Mesothelial cell of epicardium (in vitro differentiated cells): Measurements from ENCODE around the gene GATAD2B. TPM values are rescaled to one million over a fixed set of nuclear protein-coding genes. Genes with fewer than 3 reads are reported as not detected.
"Not testable (repeated sequence)": the region's sequence is repeated elsewhere in the genome, so short reads cannot be mapped to it uniquely, and the experiment has no call there.

Source experiments
- DNase-seq, 2 experiments: peaks; one replicate each; pipeline ENCODE4 v3.0.0; 2021; ENCODE audit warnings: low spot score in 2 of 2; ENCODE audit not compliant: unreplicated experiment in 2 of 2
- H3K27ac Mint-ChIP-seq: 2 replicates; pipeline ENCODE4 v1.8.0; 2021; ENCODE audit warnings: mixed read lengths
- H3K27me3 Mint-ChIP-seq: 2 replicates; pipeline ENCODE4 v1.8.0; 2021; ENCODE audit warnings: low read depth, mixed read lengths
- H3K36me3 Mint-ChIP-seq: 2 replicates; pipeline ENCODE4 v1.8.0; 2021; ENCODE audit warnings: mixed read lengths
- H3K4me1 Mint-ChIP-seq: 2 replicates; pipeline ENCODE4 v1.8.0; 2021; ENCODE audit warnings: mixed read lengths
- H3K4me3 Mint-ChIP-seq: 2 replicates; pipeline ENCODE4 v1.8.0; 2021; ENCODE audit warnings: mild to moderate bottlenecking, moderate library complexity, mixed read lengths
- H3K9me3 Mint-ChIP-seq: 2 replicates; pipeline ENCODE4 v1.8.0; 2021; ENCODE audit warnings: mixed read lengths
- total RNA-seq: library from RNA; stranded (reverse); gene quantifications from 3 replicates; pipeline ENCODE4 v1.2.1, GENCODE V29; 2021
- TF ChIP-seq, protein P1 (sequence below): fragments of 200-600 bp; sonication (generic); IDR thresholded peaks from one replicate; pipeline ENCODE4 v1.5.0; 2021; ENCODE audit warnings: antibody characterized with exemption; ENCODE audit not compliant: unreplicated experiment

GATAD2B gene
- total RNA-seq, 1 donor from 2014 or later, result 77.3 TPM

DNA sequence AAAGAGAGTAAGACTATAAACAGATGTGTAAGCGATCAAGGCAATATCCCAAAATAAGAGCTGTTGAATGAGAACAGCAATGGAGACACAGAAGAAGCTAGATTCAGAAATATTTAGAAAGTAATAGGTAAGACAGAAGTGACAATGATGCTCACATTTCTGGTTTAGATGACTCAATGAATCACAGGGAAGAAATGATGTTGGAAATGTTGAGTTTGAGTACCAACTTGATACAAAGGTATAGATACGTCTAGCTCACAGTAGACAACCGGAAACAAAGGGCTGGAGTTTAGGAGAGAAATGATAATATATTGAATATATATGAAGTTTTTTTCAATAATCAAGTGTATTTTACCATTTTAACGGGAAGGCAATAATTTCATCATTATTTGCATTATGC is 6.5 kb downstream of the GATAD2B start:
- TF ChIP-seq, protein P1, sequence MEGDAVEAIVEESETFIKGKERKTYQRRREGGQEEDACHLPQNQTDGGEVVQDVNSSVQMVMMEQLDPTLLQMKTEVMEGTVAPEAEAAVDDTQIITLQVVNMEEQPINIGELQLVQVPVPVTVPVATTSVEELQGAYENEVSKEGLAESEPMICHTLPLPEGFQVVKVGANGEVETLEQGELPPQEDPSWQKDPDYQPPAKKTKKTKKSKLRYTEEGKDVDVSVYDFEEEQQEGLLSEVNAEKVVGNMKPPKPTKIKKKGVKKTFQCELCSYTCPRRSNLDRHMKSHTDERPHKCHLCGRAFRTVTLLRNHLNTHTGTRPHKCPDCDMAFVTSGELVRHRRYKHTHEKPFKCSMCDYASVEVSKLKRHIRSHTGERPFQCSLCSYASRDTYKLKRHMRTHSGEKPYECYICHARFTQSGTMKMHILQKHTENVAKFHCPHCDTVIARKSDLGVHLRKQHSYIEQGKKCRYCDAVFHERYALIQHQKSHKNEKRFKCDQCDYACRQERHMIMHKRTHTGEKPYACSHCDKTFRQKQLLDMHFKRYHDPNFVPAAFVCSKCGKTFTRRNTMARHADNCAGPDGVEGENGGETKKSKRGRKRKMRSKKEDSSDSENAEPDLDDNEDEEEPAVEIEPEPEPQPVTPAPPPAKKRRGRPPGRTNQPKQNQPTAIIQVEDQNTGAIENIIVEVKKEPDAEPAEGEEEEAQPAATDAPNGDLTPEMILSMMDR, result no peak
- no peaks in the 10 kb centered on the region for H3K9me3 Mint-ChIP-seq
- no peaks in the 10 kb centered on the region for H3K36me3 Mint-ChIP-seq
- DNase-seq, result no peak
- no peak overlapping the region for H3K4me3 Mint-ChIP-seq
- H3K27me3 Mint-ChIP-seq, result no peaks in the 10 kb centered on the region
- no peak overlapping the region for H3K27ac Mint-ChIP-seq
- peaks cover 34% of the 10 kb centered on the region for H3K4me1 Mint-ChIP-seq

DNA sequence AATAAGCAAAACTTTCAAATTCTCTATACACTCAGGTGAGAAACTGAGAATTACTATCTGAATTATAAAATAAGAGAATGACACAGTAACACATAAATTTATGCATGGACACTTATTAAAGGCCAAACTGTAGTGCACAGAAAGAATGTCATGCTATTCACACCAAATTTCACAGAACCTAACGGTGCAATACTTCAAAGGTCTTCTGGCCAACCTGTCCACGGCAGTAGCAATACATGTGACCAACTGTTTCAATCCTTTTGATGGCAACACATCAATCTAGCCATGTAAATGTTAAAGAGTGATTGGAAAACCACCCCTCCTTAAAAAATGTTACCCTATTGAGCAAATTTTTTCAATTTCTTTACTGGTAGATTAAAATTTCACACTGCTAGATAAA is 10.4 kb downstream of the GATAD2B start:
- H3K36me3 Mint-ChIP-seq, result peaks cover 8% of the 10 kb centered on the region
- peaks cover under 1% of the 10 kb centered on the region for H3K9me3 Mint-ChIP-seq
- TF ChIP-seq, protein P1, result no peak
- DNase-seq, result no peak
- no peak overlapping the region for H3K27ac Mint-ChIP-seq
- no peaks in the 10 kb centered on the region for H3K27me3 Mint-ChIP-seq
- H3K4me3 Mint-ChIP-seq, result no peak overlapping the region
- peaks cover 2% of the 10 kb centered on the region for H3K4me1 Mint-ChIP-seq

- not testable (repeated sequence) for H3K4me3 Mint-ChIP-seq, DNase-seq, H3K27me3 Mint-ChIP-seq, H3K4me1 Mint-ChIP-seq, H3K27ac Mint-ChIP-seq, H3K9me3 Mint-ChIP-seq
- peaks cover 18% of the 10 kb centered on the region for H3K36me3 Mint-ChIP-seq
Measured at GRCh38 chr1:153910560-153910959, 12.2 kb downstream of the GATAD2B start.

DNA sequence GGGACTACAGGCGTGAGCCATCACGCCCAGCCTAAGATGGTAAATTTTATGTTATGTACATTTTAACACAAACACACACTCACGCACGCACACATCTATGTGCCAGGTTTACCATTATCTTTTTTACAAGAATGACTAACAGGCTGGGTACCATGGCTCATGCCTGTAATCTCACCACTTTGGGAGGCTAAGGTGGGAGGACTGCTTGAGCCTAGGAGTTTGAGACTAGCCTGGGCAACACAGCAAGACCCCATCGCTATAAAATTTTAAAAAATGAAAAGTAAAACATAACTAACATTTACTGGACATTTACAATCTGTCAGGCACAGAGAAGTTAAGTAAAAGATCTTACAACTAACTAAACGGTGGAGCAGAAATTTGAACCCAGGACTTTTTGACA is 14.7 kb downstream of the GATAD2B start:
- Mint-ChIP-seq H3K9me3 (peaks cover 5% of the 10 kb centered on the region), H3K27ac (no peak overlapping the region), H3K4me1 (peaks cover 2% of the 10 kb centered on the region), H3K4me3 (no peak overlapping the region), H3K36me3 (peaks cover 18% of the 10 kb centered on the region), H3K27me3 (no peaks in the 10 kb centered on the region)
- no peak for DNase-seq
- TF ChIP-seq, protein P1, result no peak

- Mint-ChIP-seq H3K9me3 (peaks cover 5% of the 10 kb centered on the region), H3K4me1 (peaks cover 2% of the 10 kb centered on the region), H3K27ac (no peak overlapping the region), H3K27me3 (no peaks in the 10 kb centered on the region), H3K36me3 (peaks cover 18% of the 10 kb centered on the region), H3K4me3 (no peak overlapping the region)
- DNase-seq, result no peak
- TF ChIP-seq, protein P1, result no peak
Measured at GRCh38 chr1:153907134-153907533, 15.6 kb downstream of the GATAD2B start.

- no peaks in the 10 kb centered on the region for H3K27me3 Mint-ChIP-seq
- peaks cover 18% of the 10 kb centered on the region for H3K36me3 Mint-ChIP-seq
- H3K4me1 Mint-ChIP-seq, result peaks cover 2% of the 10 kb centered on the region
- H3K27ac Mint-ChIP-seq, result no peak overlapping the region
- H3K4me3 Mint-ChIP-seq, result no peak overlapping the region
- peaks cover 5% of the 10 kb centered on the region for H3K9me3 Mint-ChIP-seq
- TF ChIP-seq, protein P1, result no peak
- DNase-seq, result no peak
Measured at GRCh38 chr1:153906396-153906795, 16.4 kb downstream of the GATAD2B start.

GRCh38 chr1:153905908-153906307 is 16.9 kb downstream of the GATAD2B start:
- H3K27ac Mint-ChIP-seq, H3K4me3 Mint-ChIP-seq, H3K9me3 Mint-ChIP-seq, H3K4me1 Mint-ChIP-seq, H3K27me3 Mint-ChIP-seq, DNase-seq: not testable (repeated sequence)
- peaks cover 16% of the 10 kb centered on the region for H3K36me3 Mint-ChIP-seq
